ENCODE measurements around the gene EYS.

EYS gene

DNA sequence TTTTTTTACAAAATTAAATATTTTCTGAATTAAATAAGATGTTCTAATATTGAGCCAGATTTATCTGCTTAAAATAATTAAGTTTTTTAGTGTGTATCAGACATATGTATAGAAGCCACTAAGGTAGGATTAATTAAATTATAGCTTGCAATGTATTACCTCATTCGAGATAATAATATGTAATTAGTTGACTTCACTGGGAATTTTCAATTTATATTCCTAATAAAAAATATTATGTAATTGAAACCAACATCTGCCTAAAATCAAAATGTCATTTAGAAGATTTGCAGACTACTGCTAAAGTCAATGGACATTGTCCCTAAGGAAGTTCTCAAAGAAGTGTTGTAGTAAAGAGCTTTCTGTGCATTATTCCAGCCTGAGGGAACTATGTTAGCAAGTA lies 254.7 kb downstream of the EYS start:
- no peak for DNase-seq (ENCODE audit: low read depth)
- H3K4me3 ChIP-seq (ENCODE audit: low read depth, low read length) = no peak overlapping the region

DNA sequence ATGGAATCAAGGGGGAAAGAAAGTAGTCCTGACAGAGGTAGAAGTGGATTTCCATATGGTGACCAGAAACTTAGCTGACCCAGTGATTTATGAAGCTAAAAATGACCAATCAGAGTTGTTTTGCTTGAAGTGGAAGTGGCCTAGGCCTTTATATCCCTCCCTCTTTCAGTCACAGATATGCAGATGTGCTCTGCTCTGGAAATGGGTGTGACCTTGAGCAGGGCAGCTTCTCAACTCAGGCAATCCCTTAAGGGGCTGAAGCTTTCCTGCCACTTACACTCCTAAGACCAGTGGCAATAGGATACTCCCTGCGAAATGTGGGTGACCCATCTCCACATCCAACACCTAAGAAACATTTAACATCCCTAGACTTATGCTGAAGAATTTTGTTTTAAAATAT lies 256.6 kb downstream of the EYS start:
- no peak overlapping the region for H3K4me3 ChIP-seq (ENCODE audit: low read depth, low read length)
- TF ChIP-seq, protein P1, sequence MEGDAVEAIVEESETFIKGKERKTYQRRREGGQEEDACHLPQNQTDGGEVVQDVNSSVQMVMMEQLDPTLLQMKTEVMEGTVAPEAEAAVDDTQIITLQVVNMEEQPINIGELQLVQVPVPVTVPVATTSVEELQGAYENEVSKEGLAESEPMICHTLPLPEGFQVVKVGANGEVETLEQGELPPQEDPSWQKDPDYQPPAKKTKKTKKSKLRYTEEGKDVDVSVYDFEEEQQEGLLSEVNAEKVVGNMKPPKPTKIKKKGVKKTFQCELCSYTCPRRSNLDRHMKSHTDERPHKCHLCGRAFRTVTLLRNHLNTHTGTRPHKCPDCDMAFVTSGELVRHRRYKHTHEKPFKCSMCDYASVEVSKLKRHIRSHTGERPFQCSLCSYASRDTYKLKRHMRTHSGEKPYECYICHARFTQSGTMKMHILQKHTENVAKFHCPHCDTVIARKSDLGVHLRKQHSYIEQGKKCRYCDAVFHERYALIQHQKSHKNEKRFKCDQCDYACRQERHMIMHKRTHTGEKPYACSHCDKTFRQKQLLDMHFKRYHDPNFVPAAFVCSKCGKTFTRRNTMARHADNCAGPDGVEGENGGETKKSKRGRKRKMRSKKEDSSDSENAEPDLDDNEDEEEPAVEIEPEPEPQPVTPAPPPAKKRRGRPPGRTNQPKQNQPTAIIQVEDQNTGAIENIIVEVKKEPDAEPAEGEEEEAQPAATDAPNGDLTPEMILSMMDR (IDR thresholded peaks at IDR 0.05; ENCODE audit: low read depth, low read length) = no peak
- TF ChIP-seq, protein P2, sequence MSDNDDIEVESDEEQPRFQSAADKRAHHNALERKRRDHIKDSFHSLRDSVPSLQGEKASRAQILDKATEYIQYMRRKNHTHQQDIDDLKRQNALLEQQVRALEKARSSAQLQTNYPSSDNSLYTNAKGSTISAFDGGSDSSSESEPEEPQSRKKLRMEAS (IDR thresholded peaks at IDR 0.05; ENCODE audit: low read depth, low read length) = no peak
- TF ChIP-seq POLR2A (IDR thresholded peaks at IDR 0.05; ENCODE audit: extremely low read depth, insufficient read length) = no peak
- no peak for TF ChIP-seq MYC (IDR thresholded peaks at IDR 0.05; ENCODE audit: low read depth, low read length)

More for the DNA sequence above, 254.7 kb downstream of the EYS start:
- TF ChIP-seq, protein P1 (IDR thresholded peaks at IDR 0.05; ENCODE audit: low read depth, low read length) = no peak
- TF ChIP-seq MYC (IDR thresholded peaks at IDR 0.05; ENCODE audit: low read depth, low read length) (no peak), POLR2A (IDR thresholded peaks at IDR 0.05; ENCODE audit: extremely low read depth, insufficient read length) (no peak)
- TF ChIP-seq, protein P2 (IDR thresholded peaks at IDR 0.05; ENCODE audit: low read depth, low read length) = no peak

DNA sequence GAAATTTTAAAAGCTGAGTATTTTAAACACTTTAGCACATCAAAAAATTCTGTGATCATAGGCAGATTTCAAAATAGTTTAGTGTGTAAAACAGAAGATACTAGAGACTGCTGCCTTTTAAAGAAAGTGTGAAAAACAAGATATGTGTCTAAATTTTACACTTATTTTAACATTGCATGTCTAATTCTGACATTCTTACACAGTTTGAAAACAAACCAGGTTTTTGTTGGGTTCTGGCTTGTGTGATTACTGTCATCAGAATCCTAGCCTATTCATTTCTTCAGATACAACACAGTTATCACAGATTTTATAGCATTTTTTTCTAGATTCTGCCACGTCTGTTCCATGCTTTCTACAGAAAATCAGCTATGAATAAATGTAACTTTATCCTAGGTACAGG lies 257.1 kb downstream of the EYS start:
- no peak overlapping the region for H3K4me3 ChIP-seq (ENCODE audit: low read depth, low read length)
- TF ChIP-seq MYC (IDR thresholded peaks at IDR 0.05; ENCODE audit: low read depth, low read length) (no peak), POLR2A (IDR thresholded peaks at IDR 0.05; ENCODE audit: extremely low read depth, insufficient read length) (no peak)
- TF ChIP-seq, protein P1 (IDR thresholded peaks at IDR 0.05; ENCODE audit: low read depth, low read length) = no peak
- TF ChIP-seq, protein P2 (IDR thresholded peaks at IDR 0.05; ENCODE audit: low read depth, low read length) = no peak
- DNase-seq (ENCODE audit: low read depth) = no peak

More for the DNA sequence above, 256.6 kb downstream of the EYS start:
- DNase-seq (ENCODE audit: low read depth) = no peak

DNA sequence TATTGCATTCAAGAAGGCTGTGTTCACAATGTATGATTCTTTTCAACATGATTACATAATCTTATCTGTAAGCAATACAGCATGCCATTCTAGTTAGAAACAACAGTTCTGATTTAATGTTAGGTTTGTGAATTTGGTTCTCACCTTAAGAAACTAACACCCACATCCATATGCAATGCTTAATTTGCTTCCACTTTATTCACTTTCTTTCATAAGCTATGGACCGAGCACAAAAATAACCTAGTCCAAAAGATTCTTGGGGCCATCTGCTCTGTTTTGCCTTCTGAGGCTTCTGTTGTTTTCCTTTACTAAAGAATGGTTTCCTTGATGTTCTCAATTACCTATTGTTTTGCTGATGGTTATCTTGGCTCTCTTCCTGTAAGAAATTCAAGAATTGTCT lies 258.2 kb downstream of the EYS start:
- no peak overlapping the region for H3K4me3 ChIP-seq (ENCODE audit: low read depth, low read length)
- no peak for TF ChIP-seq POLR2A (IDR thresholded peaks at IDR 0.05; ENCODE audit: extremely low read depth, insufficient read length)
- TF ChIP-seq, protein P1 (IDR thresholded peaks at IDR 0.05; ENCODE audit: low read depth, low read length) = no peak
- TF ChIP-seq MYC (IDR thresholded peaks at IDR 0.05; ENCODE audit: low read depth, low read length) = no peak
- TF ChIP-seq, protein P2 (IDR thresholded peaks at IDR 0.05; ENCODE audit: low read depth, low read length) = no peak
- no peak for DNase-seq (ENCODE audit: low read depth)

DNA sequence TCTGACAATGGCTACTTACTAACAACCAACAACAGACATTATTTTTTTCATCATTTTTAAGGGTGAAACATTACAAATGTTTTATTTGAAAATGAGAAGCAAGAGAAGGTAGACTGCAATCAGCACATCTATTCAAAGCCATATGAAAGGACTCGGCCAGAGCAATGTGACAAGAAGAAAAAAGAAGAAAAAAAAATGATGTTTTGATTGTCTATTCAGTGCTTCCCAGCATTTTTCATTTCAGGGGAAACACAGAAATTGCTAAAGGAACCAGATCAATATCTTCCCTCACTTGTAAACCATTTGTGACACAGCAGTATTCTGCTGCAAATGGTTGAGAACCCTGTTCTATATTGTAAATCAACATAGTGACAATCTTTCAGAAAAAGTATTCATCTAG lies 270.7 kb downstream of the EYS start:
- TF ChIP-seq, protein P2 (IDR thresholded peaks at IDR 0.05; ENCODE audit: low read depth, low read length) = no peak
- TF ChIP-seq, protein P1 (IDR thresholded peaks at IDR 0.05; ENCODE audit: low read depth, low read length) = no peak
- TF ChIP-seq MYC (IDR thresholded peaks at IDR 0.05; ENCODE audit: low read depth, low read length) (no peak), POLR2A (IDR thresholded peaks at IDR 0.05; ENCODE audit: extremely low read depth, insufficient read length) (no peak)
- no peak overlapping the region for H3K4me3 ChIP-seq (ENCODE audit: low read depth, low read length)
- no peak for DNase-seq (ENCODE audit: low read depth)
